Endothelial cell of hepatic sinusoid (primary cell): Measurements from ENCODE around the gene COMMD3.
"Not testable (repeated sequence)": the region's sequence is repeated elsewhere in the genome, so short reads cannot be mapped to it uniquely, and the experiment has no call there.

Experiments used
- in situ Hi-C: cut with HindIII; loops from 2 replicates; pipeline ENCODE4 v1.10.0; 2017; ENCODE audit warnings: low sequenced_read_pairs

Gene COMMD3

DNA sequence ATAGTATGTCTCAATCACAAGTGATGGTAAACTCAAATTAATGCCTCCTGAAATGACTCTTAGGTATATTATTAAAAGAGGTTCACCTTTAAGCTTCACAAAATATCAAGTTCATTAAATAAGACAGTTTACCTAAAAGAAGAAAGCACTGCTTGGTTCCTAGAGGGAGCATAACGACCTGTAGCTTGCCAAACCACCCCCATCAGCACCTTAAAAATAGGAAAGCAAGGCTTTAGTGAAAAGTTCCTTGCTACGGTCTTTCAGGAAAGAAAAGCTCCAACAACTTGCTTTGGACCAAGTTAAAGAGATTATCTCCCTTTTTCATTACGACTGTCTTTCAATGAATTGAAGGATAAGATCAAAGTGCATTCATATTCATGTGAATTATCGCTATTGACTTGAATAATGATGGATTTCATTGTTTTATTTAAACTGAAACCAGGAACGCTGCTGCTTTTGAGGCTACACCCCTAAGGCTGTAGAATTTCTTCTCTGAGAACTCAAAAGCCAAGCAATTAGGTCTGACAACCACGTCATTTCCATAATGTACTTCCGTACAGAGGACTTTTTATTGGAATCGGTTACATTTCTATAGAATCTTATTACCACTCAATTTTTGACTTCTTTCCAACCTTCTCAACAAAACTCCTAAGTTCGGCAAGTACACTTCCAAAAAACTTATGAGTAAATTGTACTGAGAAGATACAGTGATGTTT lies 22.2 kb downstream of the COMMD3 start:
- in situ Hi-C loops = no loop called here

DNA sequence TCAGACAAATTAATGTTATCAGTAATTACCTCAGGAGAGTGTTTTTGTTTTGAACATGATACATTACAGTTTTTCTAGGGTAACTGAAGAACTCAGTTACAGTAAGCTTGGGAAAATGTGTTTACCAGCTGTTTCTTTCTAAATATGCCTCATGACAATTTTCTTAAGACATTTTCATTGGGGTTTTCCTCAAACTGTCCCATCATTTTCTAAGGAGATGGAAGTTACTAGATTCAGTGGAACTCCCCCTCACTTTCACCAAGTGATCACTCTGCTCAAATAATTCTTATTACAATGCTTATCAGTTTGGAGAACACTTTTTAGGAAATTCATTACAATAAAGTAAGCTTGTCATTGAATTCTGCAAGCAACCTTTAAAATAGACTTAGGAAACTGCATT lies 22.7 kb downstream of the COMMD3 start:
- in situ Hi-C loops = no loop called here

DNA sequence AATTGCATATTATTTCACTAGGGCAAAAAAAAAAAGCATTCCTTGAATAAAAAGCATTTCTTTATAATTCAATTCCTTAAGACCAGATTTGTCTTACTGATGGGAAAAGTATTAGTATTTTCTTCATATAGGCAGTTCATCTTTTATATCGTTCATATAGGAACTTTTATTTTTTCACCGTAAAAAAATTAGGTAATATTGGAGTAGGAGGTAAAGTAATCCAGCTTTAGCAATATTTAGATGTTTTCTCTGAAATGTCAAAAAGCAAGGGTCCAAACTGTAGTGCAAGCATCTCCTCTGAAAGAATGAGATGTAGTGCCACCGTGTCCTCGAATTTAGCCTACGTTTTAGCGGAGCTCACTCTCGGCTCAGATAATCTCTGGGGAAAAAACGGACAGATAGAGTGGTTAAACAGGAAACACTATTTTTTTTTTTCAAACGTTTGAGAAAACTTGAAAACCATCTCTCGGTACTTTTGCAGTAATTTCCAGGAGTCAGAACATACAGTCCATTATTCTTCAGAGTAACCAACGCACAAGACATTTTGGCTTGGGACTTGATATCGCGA lies 23.7 kb downstream of the COMMD3 start:
- in situ Hi-C loops = no loop called here

DNA sequence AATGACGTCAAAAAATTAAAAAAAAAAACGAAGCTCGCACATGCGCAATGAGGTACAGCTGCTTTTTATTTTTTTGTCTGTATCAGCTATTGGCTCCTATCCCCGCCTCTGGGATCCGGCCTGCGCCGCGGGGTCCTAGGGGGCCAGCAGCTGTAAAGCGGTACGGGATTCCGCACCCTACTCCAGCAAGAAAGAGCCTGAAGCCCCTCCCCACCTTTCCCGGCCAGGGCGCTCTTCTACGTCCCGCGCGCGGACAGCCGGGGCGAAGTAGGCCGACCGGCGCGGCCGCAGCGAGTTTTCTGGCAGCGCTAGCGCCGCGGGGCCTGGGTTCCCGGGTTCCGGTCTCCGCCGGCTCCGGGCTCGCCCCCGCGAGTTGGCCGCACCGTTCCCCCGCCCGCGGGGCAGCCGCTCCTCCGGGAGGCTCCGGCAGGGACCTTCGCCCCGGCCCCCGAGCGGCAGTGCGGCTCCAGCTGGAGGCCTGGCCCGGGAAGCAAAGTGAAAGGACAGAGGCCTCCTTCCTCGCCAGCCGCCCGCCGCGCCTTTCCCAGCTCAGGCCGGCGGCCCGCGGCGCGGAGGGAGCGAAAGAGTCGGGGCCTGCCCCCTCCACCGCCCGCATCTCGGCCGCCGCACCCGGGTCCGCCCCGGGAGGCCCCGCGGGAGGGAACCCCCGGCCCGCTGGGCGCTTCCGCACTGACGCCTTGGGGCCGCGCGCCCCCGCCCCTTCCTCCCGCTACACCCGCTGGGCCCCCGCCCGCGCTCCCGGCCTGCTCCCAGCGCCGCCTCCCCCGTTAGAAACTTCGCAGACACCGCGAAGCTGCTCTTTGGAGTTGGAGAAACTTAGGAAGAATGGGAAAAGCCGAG lies 24.4 kb downstream of the COMMD3 start:
- in situ Hi-C loops = no loop called here

DNA sequence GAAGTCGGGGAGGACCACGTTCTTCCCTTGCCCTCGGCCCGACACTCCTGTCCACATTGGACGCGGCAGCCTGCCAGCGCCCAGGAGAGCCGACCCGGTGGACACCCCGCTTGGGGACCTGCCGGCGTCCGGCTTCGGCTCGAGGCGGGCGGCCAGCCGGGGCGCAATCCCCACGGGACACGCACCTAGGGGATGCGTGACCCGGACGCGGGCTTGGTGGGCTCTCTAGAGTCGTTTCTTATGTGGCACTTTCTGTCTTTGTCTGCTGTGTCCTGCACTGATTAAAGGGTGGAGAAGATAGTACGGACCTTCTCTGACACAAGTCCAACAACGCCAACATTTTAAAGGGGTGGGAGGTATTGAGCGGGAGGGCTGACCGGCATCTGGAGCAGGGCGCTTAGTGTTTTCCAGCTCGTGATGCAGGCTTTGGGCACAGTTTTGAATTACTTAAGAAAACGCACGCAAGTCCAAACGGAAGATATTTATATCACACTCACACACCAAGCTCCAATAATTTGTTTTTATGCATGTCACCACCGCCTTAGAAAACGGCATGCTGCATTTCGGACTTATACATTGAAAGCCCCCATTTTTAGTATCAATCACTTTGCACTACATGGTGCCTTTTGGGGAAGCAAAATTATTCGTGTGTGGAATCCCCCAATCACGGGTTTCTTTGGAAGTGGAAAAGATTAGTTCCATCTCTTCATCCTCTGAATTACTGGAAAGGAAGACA lies 25.2 kb downstream of the COMMD3 start:
- in situ Hi-C loops = no loop called here

DNA sequence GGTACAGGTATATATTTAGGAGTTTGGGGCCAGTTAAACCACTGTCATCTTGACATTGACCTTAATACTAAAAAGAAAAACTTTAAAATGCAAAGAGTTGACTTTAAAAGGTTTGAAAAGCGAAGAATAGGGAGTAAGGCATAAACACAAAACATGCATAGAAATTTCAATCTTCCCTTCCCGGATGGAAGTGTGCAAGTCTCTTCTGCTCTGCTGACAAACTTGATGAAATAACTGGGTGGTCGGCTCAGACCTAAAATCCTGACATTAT lies 25.7 kb downstream of the COMMD3 start:
- in situ Hi-C loops = no loop called here

DNA sequence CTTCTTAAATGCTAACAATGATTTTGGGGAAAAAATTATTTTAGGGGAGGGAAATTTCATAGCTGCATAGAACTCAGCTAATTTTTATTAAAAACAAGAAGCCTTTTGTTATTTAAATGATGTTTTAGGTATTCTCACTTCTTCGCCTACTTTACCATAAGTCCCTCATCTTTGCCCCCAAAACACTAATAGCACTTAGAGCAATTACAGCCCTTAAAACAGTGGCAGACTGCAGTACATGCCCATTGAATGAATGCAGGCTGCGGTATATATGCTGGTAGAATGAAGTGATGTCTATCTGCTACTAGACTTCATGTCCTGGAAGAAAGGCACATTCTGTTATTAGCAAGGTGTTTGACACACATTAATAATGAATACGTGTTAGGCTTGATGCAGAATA lies 26.2 kb downstream of the COMMD3 start:
- in situ Hi-C loops = no loop called here

DNA sequence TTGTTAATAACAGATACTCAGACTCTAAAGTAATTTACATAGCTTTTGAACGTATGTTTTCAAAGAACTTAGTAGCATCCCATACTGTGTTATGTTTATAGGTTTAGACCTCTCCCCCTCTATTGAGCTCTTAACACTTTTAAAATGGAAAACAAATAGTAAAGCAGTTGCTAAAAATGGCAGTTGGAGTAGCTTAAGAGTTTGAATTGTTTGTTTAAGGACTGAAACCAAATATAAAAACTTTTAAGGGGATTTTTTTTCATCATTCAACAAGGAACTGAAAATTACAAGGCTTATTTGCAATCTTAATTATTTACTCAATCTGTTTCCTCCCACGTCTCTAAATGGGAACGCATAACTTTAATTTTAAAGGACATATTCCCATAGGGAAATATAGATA lies 27.5 kb downstream of the COMMD3 start:
- in situ Hi-C loops = no loop called here

DNA sequence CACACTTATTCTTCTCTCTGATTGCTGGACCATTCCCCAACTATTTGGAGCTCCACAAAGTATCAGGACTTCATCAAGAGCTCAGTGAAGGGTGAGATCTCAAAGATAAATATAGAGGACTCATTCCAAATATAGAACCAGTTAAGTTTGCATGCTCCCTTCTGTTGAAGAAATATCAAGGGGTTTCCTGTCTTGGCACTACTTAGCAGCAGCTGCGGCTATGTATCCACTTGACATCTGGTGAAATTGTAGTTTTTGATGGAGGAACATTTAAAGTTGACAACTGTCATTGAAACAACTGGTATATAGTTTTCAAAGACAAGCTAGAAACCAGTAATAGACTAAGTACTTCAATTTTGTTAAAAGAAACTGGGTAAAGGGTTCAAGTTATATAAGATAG lies 28.1 kb downstream of the COMMD3 start:
- in situ Hi-C loops = no loop called here

DNA sequence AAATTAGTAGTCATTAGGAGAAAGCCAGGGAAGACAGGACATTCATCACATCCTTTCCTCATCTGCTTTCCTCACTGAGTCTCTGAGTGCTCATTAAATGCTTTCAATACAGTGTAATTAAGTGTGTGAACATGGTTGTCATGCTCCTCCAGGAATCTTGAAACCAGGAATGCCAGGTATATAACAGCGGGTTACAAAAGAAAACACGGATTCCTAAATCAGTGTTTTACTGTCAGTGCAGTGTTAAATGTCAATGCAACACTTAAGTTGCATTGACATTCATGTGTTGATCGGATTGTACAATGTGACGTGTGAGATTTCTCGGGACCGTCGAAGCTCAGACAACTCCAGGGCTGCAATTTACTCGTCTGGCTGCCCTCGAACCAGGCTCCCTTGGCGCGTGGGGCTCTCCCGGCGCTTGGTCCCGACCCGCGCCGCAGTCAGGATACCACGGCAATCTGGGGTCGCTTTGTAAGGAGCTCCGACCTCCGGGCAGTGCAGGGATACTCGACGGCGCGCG lies 28.7 kb downstream of the COMMD3 start:
- in situ Hi-C loops = no loop called here

DNA sequence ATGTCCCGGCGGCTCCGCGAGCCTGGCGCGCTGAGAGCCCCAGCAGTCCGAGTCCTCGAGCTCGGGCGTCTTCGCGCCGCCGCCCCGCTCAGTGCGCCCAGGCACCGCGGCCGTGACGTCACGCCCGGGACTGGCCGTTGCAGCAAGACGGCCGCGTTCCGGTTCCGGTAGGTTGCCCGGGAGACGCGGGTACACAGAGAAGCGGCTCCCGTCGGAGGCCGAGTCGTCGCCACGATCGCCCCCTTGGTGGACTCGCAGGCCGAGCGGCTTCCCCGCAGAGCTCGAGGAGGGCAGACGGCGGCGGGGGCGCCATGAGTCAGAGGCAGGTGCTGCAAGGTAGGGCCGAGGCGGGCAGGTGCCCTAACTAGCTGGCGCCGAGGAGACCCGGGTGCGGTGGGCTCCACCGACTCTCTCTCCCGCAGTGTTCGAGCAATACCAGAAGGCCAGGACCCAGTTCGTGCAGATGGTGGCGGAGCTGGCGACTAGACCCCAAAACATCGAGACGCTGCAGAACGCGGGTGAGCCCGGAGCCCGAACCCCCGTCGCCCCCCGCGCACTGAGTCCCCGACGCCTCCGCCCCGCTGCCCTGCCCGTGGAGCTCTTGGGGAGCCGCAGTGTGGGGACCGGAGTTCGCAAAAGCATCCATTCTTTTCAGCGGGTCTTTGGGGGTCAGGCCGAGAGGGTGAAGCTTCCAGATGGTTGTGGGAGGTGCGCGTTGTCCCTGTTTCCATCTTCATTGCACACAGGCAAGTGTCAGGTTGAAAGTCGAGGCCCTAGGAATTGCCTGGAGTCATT lies 29.3 kb downstream of the COMMD3 start, which contains the start of gene SPAG6:
Gene SPAG6 (plus strand): TSS at position 196 of the 795 bp plus-strand sequence. CDS start 116 bp downstream, at position 312.
- in situ Hi-C loops = no loop called here

DNA sequence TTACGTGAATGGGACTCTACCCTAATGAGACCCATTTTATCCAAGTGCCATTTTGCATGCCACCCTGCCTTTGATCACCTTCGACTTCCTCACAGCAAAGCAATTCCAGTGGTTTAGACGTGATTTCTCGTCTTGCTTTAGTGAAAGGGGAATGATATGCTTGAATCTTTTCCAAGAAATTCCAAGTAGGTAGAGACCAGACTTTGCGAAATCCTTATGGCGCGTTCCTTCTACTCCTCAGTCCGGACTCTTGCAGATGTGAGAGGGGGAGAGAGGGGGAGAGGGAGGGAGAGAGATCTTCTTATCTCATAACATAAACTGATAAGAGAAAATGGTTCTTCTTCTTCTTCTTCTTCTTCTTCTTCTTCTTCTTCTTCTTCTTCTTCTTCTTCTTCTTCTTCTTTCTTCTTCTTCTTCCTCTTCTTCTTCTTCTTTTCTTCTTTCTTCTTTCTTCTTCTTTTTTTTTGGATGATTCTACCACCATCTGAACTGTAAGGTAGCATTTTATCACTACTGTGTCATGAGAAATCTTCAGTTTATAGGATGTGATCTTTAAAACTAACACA lies 30.0 kb downstream of the COMMD3 start:
- in situ Hi-C loops = no loop called here

DNA sequence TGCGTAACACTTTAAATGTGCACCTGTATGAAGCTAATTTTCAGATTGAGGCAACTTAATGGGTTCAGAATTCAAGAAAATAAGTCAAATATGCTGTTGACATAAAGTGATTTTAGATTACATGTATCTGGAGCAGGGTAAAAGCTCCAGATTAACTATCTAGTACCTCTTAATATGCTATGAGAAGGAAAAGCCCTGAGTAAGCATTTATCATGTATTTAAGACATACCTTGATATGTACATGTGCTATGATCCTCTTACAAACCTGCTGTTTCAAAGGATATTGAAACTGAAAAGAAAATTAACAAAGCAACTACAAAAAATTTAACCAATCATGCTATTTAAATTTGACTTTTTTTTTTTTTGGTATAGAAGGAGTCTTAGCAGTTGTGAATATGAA lies 33.6 kb downstream of the COMMD3 start:
- in situ Hi-C loops = no loop called here

DNA sequence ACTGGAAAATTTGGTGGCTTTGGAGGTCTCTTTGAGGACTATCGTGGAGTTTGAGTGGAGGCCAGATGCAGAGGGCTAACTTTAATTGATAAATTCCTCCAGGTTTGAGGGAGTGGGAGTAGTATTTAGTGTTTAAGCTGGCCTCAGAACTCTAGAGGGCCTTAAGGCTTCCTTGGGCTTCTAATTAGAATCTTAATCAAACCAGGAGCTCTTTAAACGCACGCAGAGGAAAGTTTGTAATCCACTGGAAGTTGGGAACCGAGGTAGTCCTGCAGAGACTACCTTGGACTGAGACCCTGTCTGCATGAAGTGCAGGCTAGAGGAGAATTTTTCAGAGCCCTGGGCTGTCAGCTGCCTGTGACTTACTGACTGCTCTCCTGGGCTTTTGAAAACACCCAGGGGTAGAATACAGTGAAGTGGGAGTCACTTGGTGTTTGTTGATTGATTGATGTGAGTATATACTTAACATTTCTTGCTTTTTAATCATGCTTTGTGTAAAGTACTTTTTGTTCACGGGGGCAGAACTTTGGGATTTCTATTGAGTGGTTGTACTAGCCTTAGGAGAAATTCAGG lies 35.0 kb downstream of the COMMD3 start:
- in situ Hi-C loops = no loop called here

DNA sequence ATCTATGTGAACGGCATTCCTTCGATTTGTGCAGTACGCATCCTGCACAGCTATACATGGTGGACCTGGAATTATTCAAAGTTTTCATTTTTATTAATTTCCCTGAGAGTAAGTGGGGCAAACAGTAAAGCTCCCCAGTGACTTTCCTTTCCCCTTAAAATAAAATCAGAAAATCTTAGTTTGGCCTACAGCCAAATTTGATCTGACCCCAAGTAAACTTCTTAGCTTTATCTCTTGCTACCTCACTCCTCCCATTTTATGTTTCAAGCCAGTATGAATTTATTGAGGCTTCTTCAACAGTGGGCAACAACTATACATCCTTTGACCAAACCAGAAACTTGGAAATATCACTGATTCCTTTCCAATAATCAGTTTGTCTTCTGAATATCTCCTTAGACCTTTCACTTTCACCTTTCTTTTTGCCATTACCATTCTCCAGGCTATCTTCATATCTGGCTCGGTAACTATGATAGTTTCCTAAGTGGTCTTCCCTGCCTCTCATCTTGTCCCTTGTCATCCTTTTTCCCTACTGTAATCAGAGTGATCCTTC lies 40.2 kb downstream of the COMMD3 start:
- in situ Hi-C loops = no loop called here

DNA sequence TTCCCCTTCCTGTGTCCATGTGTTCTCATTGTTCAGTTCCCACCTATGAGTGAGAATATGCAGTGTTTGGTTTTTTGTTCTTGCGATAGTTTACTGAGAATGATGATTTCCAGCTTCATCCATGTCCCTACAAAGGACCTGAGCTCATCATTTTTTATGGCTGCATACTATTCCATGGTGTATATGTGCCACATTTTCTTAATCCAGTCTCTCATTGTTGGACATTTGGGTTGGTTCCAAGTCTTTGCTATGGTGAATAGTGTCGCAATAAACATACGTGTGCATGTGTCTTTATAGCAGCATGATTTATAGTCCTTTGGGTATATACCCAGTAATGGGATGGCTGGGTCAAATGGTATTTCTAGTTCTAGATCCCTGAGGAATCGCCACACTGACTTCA lies 41.6 kb downstream of the COMMD3 start:
- in situ Hi-C loops = not testable (repeated sequence)

DNA sequence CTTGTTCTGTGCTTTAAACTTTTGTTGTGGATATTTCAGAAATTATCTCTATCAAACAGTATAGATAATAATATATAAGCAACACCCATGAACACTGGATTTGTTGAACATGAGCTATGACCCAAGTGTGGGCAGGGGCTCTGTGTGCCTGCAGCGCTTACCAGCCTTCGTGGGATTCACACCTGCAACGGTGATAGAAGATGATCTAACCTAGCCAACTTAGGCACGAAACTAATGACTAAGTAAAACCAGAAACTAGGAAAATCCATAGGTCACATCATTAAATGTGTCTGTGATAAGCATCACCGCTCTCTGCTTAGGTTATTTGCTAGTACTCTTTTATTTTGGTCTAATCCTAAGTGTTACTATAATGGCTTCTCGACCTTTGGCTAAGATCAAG lies 47.1 kb downstream of the COMMD3 start:
- in situ Hi-C loops = no loop called here

DNA sequence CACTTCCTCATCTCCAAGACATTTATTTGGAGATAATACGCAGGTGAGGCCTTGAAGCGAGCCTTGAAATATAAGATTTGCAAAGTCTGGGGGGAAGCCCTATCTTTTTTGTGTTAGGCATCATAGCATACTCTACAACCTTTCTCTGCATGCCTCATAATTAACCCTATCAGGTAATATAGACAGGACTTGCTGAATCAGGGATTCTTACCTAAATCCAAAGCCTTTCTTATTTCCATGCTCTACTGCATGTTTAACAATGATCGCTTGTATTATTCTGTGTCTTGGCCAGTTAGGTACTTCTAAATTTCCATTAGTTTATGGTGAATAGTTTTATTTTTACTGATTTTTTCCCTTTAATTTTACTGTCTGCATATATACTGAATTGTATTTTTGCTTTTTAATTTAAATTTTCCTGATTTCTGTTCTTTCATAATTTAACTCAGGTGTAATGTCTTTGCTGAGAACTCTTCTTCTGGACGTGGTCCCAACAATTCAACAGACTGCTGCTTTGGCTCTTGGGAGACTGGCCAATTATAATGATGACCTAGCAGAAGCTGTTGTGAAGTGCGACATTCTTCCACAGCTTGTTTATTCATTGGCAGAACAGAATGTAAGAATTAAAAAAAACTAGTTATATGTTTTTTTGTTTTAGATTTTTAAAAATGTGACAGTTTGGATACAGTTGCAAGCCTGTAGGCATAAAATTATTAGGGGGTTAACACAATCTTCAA lies 48.4 kb downstream of the COMMD3 start:
- in situ Hi-C loops = no loop called here

DNA sequence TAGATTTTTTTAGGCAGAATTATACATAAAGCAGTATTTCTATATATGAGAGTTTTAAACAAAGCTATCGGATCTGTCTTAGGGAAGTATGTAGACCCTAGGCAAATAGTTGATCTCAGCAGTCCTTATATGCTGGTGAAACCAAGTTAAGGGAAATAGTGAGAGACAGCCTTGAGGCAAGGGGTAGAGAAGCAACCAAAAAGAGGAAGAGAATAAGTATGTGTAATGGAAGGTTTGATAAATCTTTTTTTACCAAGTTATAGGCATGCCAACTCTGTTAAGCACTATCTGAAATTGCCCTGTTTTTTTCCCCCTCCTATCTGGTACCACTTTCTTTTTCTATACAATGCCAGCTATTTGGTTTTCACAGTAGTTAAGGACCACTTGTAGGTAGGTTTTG lies 49.0 kb downstream of the COMMD3 start:
- in situ Hi-C loops = no loop called here
